Stomach (tissue), 9 donors: Measurements from ENCODE around the gene RASSF1. TPM values are rescaled to one million over a fixed set of nuclear protein-coding genes. Genes with fewer than 3 reads are reported as not detected.

Source experiments
- DNase-seq, 2 donors: peaks; one replicate each; pipeline versions ENCODE4 v3.0.0 to v3.0.0-alpha.2; 2013 to 2019
- H3K27ac ChIP-seq, 5 donors: fragments of 200-600 bp in 4 of 5; sonication (generic) in 4 of 5; one replicate each; pipeline ENCODE4 v1.5.1; 2013 to 2019; ENCODE audit warnings: mild to moderate bottlenecking in 1 of 5, moderate library complexity in 1 of 5
- H3K27me3 ChIP-seq, 3 donors: fragments of 200-600 bp; sonication (generic); one replicate each; pipeline ENCODE4 v1.5.1; 2017 to 2019; ENCODE audit warnings: mixed run types in 1 of 3
- H3K36me3 ChIP-seq, 4 donors: fragments of 200-600 bp; sonication (generic); 1 replicate in 3 of 4; 2 replicates in 1 of 4; pipeline ENCODE4 v1.5.1; 2016 to 2019
- H3K4me1 ChIP-seq, 4 donors: fragments of 200-600 bp; sonication (generic); one replicate each; pipeline ENCODE4 v1.5.1; 2016 to 2019
- H3K4me3 ChIP-seq, 4 donors: fragments of 200-600 bp; sonication (generic) in 3 of 4; one replicate each; pipeline ENCODE4 v1.5.1; 2016 to 2019; ENCODE audit warnings: mild to moderate bottlenecking in 1 of 4
- H3K9me3 ChIP-seq, 4 donors: fragments of 200-600 bp; sonication (generic); one replicate each; pipeline ENCODE4 v1.5.1; 2016 to 2019
- EP300 ChIP-seq: sonication (generic); formaldehyde crosslinking; IDR thresholded peaks from one replicate; pipeline ENCODE4 v1.6.1; 2017; ENCODE audit warnings: antibody characterized with exemption
- POLR2A ChIP-seq, 4 donors: fragments of 450-650 bp; IDR thresholded peaks; one replicate each; pipeline ENCODE4 v1.6.1; 2016; ENCODE audit warnings: antibody characterized with exemption in 4 of 4, control low read depth in 2 of 4, mild to moderate bottlenecking in 1 of 4, moderate library complexity in 1 of 4
- POLR2AphosphoS5 ChIP-seq, 3 donors: sonication (generic); formaldehyde crosslinking; IDR thresholded peaks; one replicate each; pipeline ENCODE4 v1.6.1; 2016; ENCODE audit warnings: antibody characterized with exemption in 3 of 3
- WGBS, 5 donors: extraction: QIAGEN DNeasy Blood & Tissue Kit in 3 of 5; methylation state at CpG; one replicate each; pipeline versions ENCODE4 v1.1.5 to v1.1.7; 2013 to 2018; 5-methylcytosine and 5-hydroxymethylcytosine counted together
- intact Hi-C: fragments of 100-400 bp; cut with DNase I; formaldehyde crosslinking; loops from one replicate; pipeline ENCODE4 v1.15.1; 2023; ENCODE audit warnings: low total_unique reads
- polyA plus RNA-seq, 3 donors: library from polyadenylated mRNA; stranded (reverse); fragments of 200-250 nt; gene quantifications; one replicate each; pipeline ENCODE4 v1.2.3, GENCODE V29; 2013
- total RNA-seq, 5 donors: library from RNA; depleted of rRNA; stranded (reverse); fragments of >200 nt; gene quantifications; one replicate each; pipeline versions ENCODE4 v1.1.0 to v1.2.3, GENCODE V29; 2014 to 2016
- TF ChIP-seq, protein P1 (sequence below), 7 experiments: fragments of 450-650 bp in 4 of 7; fragments of 200-600 bp in 3 of 7; sonication (generic) in 3 of 7; IDR thresholded peaks; one replicate each; pipeline ENCODE4 v1.5.1; 2016 to 2019; ENCODE audit warnings: antibody characterized with exemption in 7 of 7, control low read depth in 2 of 7, mild to moderate bottlenecking in 1 of 7
- donor health status: healthy with polysubstance abuse.
- donor health status: Bipolar disorder and iron deficiency.
- donor health status: healthy.

RASSF1 gene
- total and polyA plus RNA-seq, 8 donors, result 16.5 to 37.3 (median 27.4) TPM

DNA sequence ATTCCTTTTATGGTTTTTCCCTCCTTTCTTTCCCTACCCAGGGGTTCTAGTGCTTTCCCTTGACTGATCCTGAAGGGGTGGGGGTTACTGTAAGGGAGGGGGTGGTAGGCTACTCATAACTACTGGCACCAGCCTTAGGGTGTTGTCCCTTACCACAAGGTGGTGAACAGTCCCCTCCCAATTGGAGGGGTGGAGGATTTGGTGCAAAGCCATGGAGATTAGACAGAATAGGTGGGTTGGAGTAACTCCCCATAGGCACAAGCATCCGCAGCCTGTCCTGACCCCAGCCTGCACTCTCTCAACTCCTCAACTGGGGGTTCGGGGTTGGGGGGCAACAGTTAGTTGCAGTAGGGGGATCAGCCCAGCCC is 15.5 kb downstream of the RASSF1 start:
- Histone ChIP-seq H3K4me3 (no peak overlapping the region), H3K36me3 (peaks cover 20 to 32% (median 29%) of the 10 kb centered on the region in 4 donors), H3K27me3 (no peaks in the 10 kb centered on the region), H3K9me3 (no peaks in the 10 kb centered on the region), H3K4me1 (peaks cover 35 to 81% (median 66%) of the 10 kb centered on the region in 4 donors), H3K27ac (peak overlapping the region in 4 of 5 donors; percentile 94 to 96 (median 96))
- TF ChIP-seq POLR2AphosphoS5 (IDR thresholded peaks at IDR 0.05) (no peak), EP300 (no peak), POLR2A (IDR thresholded peaks at IDR 0.05) (no peak)
- TF ChIP-seq, protein P1, sequence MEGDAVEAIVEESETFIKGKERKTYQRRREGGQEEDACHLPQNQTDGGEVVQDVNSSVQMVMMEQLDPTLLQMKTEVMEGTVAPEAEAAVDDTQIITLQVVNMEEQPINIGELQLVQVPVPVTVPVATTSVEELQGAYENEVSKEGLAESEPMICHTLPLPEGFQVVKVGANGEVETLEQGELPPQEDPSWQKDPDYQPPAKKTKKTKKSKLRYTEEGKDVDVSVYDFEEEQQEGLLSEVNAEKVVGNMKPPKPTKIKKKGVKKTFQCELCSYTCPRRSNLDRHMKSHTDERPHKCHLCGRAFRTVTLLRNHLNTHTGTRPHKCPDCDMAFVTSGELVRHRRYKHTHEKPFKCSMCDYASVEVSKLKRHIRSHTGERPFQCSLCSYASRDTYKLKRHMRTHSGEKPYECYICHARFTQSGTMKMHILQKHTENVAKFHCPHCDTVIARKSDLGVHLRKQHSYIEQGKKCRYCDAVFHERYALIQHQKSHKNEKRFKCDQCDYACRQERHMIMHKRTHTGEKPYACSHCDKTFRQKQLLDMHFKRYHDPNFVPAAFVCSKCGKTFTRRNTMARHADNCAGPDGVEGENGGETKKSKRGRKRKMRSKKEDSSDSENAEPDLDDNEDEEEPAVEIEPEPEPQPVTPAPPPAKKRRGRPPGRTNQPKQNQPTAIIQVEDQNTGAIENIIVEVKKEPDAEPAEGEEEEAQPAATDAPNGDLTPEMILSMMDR (IDR thresholded peaks at IDR 0.05), result no peak
- WGBS, 5 donors, result 67 to 92% (median 78%) methylated on average over 1 to 2 of the region's 2 CpGs
- DNase-seq, result no peak
- intact Hi-C loops, result no loop called here

DNA sequence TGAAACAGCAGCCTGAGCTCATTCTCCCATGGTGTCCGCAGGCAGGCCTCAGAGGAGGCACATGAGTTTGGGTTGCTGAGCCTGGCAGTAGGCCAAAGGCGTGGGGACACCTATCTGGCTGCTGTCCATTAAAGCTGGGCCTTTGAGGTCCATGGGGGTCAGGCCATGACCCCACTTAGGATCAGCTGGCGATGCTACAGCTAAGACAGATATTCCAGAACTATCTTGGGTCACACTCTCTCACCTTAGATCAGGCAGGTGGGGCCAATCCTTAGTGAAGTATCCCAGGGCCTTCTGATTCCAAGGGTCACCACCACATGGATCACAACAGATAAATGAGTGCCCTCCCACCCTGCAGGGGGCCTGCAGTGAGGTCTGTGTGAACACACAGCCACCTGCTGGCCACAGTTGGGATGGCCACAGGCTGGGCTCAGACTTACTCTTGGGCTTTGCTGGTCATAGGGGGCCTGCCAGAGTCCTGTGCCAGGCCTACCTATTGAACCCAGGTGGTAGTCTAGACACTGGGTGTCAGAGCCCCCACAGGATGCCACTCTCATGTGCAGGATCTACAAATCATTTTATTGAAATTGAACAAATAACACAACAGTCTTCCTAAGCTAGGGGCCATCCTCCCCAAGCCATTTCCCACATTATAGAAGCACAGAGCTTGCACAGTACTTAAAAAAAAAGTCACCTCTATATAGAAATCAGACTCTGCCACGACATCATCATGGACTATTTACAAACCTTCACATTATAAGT is 16.1 kb downstream of the RASSF1 start:
- WGBS, 5 donors, result 43 to 47% (median 45%) methylated on average over 4 of the region's 4 CpGs
- no peaks in the 10 kb centered on the region for H3K9me3 ChIP-seq
- intact Hi-C loops, result no loop called here
- TF ChIP-seq POLR2A (IDR thresholded peaks at IDR 0.05), result no peak
- peak in 1 of 3 donors; percentile 5 for TF ChIP-seq POLR2AphosphoS5 (IDR thresholded peaks at IDR 0.05)
- TF ChIP-seq, protein P1 (IDR thresholded peaks at IDR 0.05), result peak in 5 of 7 experiments; percentile 80 to 89 (median 83)
- H3K27me3 ChIP-seq, result no peaks in the 10 kb centered on the region
- DNase-seq, result peak; percentile 69 to 87
- peaks cover 41 to 86% (median 71%) of the 10 kb centered on the region in 4 donors for H3K4me1 ChIP-seq
- H3K36me3 ChIP-seq, result peaks cover 14 to 30% (median 25%) of the 10 kb centered on the region in 4 donors
- H3K4me3 ChIP-seq, result no peak overlapping the region
- peak overlapping the region; percentile 33 to 96 (median 95) for H3K27ac ChIP-seq

DNA sequence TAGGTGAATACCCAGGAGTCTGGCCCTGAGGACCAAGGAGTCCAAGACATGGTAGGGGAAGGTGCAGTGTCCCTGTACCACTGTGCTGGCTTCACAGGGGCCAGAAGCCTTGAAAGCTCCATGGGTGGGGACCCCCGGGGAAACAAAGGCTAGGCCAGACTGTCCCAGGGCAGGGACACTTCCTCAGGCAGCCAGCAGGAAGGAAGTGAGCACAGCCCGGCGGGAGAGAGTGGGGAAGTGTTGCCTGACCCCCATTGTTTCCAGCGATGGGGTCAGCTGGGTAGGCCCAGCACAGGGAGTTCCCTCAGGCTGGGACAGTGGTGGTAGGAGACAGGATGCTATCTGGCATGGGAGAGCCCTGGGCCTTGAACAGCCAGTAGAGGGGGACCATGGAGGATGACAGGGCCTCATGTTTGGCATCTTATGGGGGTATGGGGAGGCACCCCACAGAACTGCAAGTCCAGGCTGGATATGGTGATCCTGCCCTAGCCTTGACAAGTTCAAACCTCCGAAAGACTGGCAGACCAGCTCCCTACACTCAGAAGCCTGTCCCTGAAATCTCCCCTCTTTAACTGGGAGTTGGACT is 16.9 kb downstream of the RASSF1 start:
- H3K27me3 ChIP-seq, result no peaks in the 10 kb centered on the region
- H3K27ac ChIP-seq, result peak overlapping the region; percentile 91 to 96 (median 95)
- 54 to 67% (median 63%) methylated on average over 3 to 5 of the region's 5 CpGs for WGBS, 5 donors
- peaks cover 11 to 33% (median 28%) of the 10 kb centered on the region in 4 donors for H3K36me3 ChIP-seq
- peak in 1 of 2 donors; percentile 68 for DNase-seq
- H3K9me3 ChIP-seq, result no peaks in the 10 kb centered on the region
- TF ChIP-seq POLR2A (IDR thresholded peaks at IDR 0.05) (no peak), EP300 (no peak), POLR2AphosphoS5 (IDR thresholded peaks at IDR 0.05) (peak in 2 of 3 donors; percentile 49 to 54)
- TF ChIP-seq, protein P1 (IDR thresholded peaks at IDR 0.05), result peak in 1 of 7 experiments; percentile 11
- H3K4me3 ChIP-seq, result no peak overlapping the region
- peaks cover 49 to 88% (median 74%) of the 10 kb centered on the region in 4 donors for H3K4me1 ChIP-seq
- intact Hi-C loops, result no loop called here

DNA sequence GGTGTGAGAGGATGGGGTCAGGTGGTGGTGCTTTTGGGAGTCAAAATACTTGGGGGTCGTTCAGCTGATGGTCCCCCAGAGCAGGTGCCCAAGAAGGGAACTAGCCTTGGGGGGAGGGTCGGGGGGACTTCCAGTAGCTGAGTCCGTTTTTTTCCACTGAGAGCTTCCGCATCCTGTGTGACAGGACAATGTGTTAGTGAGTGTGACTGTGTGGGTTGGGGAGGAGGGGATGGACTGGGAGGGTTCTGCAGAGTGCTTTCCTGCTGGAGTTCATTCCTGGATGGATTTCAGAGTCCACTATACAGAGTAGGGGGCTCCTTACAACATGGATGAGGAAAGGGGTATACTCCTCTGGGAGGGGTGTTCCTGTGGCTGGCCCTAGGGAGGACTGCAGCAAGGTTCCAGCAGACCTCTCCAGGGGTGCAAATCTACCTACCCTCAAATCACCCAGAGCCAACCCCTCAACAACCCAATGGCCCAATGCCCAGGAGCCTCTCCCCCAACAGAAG is 17.5 kb downstream of the RASSF1 start:
- DNase-seq, result peak in 1 of 2 donors; percentile 75
- peaks cover 14 to 38% (median 32%) of the 10 kb centered on the region in 4 donors for H3K36me3 ChIP-seq
- 28 to 49% (median 35%) methylated on average over 4 of the region's 4 CpGs for WGBS, 5 donors
- H3K27me3 ChIP-seq, result no peaks in the 10 kb centered on the region
- no peak for TF ChIP-seq POLR2A (IDR thresholded peaks at IDR 0.05)
- no peak for TF ChIP-seq POLR2AphosphoS5 (IDR thresholded peaks at IDR 0.05)
- TF ChIP-seq, protein P1 (IDR thresholded peaks at IDR 0.05), result no peak
- no peak for TF ChIP-seq EP300
- no peaks in the 10 kb centered on the region for H3K9me3 ChIP-seq
- intact Hi-C loops, result no loop called here
- no peak overlapping the region for H3K4me3 ChIP-seq
- peaks cover 55 to 88% (median 75%) of the 10 kb centered on the region in 4 donors for H3K4me1 ChIP-seq
- H3K27ac ChIP-seq, result peak overlapping the region; percentile 91 to 96 (median 95)
